Endometrial microvascular endothelial cells (primary cell): ENCODE measurements around the gene HDAC9. TPM values are rescaled to one million over a fixed set of nuclear protein-coding genes. Genes with fewer than 3 reads are reported as not detected.

ENCODE experiments used
- in situ Hi-C: cut with HindIII; loops from 2 replicates; pipeline ENCODE4 v1.10.0; 2017; ENCODE audit warnings: low sequenced_read_pairs, low pct_unique_long_range_greater_than_20kb; ENCODE audit errors: inconsistent ontology term
- total RNA-seq: library from RNA; depleted of rRNA; stranded (reverse); fragments of >200 nt; gene quantifications from one replicate; pipeline ENCODE4 v1.2.3, GENCODE V29; 2015; ENCODE audit errors: inconsistent ontology term

HDAC9 gene
- total RNA-seq, 1 donor from 2014 or later = 6.3 TPM

GRCh38 chr7:18889436-18889835, 393.9 kb downstream of the HDAC9 start:
- in situ Hi-C loops = no loop called here

DNA sequence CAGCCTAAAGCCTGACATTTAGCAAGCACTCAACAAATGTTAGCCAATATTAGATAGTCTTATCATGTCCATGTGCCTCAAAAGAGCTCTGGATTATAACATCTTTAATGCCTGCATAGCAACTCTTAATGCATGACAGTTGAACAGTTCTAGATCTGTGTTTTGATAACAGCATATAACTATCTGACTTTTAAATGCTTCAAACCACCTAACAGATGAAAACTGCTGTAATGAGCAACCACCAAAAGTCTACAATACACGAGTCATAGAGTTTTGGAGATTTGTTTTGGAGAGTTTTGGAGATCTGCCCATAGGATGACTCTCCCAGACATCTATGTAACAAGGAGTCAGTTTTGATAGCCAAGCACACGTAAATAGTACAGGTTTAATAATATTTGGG, 394.6 kb downstream of the HDAC9 start:
- in situ Hi-C loops = no loop called here

DNA sequence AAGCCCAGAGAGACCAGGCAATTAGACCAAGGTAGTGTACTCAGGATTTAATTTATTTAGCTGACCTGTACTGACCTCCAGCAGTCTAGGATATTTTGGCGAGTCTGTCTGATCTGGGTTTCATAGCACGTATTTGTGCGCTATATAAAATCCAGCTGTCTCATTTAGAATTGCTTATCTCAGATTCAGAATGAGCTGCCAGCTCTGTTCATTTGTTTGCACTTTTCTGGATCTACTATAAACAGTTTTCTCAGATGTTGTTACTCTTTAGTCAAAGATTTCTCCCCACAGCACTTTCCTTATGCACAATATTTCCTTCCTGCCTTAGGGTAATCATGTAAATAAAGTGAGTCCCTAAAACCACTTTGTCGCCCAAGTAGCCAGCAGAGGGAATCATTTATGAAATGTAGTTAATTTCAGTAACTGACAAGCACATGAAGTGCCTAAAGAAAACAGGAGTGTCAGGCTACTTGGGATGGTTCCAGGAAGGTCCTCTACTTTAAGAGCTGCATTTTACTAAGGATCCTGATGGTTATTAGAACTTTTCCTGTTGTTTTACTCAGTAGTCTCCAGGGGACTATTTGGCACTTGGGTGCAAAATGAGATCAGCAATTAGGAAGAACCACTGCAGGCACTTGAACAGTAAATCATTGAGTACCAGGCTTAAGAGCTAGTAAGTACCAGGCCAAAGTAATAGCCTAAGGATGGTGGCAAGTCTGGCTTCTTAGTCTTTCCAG, 395.5 kb downstream of the HDAC9 start:
- in situ Hi-C loops = no loop called here

GRCh38 chr7:18893156-18893555, 397.6 kb downstream of the HDAC9 start:
- in situ Hi-C loops = no loop called here

GRCh38 chr7:18894155-18894554, 398.6 kb downstream of the HDAC9 start:
- in situ Hi-C loops = no loop called here

DNA sequence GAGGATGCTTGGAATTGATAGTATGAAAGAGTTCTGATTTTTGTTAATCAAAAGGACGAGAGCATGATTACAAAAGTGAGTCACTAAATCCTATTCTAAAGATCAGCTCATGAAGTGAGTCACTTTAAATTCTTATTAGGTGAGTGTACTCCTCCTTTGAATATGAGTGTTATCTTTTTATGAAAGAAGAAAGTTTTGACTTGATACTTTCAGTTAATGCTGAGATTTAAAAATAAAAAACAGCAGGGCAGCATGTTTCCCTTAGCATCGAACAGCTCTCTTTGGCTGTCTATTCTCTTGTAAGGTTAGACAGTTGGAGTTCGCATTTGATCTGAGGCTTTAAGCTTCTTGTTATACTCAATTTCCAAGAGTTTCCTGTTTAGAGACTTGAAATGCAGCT, 399.9 kb downstream of the HDAC9 start:
- in situ Hi-C loops = no loop called here

DNA sequence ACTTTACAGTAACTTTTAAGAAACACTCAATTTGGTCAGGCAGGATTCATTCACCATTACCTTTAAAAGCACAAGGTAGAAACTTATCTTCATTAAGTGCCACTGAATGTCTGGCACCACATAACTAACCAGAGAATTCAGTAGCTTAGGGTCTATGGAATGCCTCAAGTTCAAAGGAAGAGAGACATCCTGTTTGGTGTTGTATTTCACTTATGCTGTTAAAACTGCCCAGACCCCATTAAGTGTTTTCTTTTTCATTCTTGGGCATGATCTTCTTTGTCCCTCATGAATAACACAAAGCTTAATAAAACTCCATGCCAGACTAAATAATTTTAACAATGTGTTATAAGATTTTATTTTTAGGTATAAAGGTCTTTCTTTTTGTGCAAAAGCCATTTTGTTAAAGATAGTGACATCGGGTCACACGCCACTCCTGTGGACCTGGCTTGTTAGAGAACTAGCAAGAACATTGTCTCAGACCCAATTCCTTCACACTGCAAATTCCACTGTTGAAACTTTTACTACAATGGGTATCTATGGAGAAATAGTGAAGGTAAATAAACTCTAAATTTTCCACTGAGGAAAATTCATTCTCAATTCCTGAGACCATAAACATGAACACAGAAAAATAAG, 400.9 kb downstream of the HDAC9 start:
- in situ Hi-C loops = no loop called here

- in situ Hi-C loops = no loop called here
Observed at GRCh38 chr7:18900236-18900635, 404.7 kb downstream of the HDAC9 start.

GRCh38 chr7:18900803-18901202, 405.3 kb downstream of the HDAC9 start:
- in situ Hi-C loops = no loop called here

DNA sequence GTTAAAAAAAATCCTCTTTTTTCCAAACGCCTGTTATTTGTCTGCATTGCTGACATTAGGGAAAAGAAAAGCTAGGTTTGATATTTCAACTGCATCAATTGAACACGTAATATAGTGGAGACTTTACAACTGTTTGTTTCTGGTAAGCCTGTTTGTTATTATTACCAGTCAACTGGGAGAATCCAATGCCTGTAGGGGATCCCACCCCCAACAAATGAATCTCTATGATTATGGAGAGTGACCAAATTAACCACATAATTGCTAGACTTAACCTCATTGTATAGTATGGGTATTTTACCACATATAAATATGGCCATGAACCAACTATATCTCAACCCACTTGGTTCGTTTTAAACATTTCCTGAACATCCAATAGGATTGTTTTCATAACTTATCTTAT, 405.8 kb downstream of the HDAC9 start:
- in situ Hi-C loops = no loop called here

GRCh38 chr7:18901982-18902421, 406.5 kb downstream of the HDAC9 start:
- in situ Hi-C loops = no loop called here

DNA sequence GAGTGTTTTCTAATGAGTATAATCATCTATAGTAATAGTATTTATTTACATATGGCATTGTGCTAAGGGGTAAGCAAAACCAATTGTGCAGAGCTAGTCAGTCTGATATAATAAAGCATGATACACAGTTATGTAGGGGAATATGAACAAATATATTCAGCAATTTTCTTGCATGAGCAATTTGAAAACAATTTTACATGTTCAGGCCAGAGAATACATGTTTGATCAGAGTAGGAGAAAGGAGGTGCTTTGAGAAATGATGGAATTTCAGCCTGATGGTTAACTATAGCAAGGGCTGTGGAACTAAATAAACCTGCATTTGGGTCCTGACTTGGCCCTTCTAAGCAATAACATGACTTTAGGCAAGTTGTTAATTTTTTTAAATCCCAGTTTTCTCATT, 407.3 kb downstream of the HDAC9 start:
- in situ Hi-C loops = no loop called here

DNA sequence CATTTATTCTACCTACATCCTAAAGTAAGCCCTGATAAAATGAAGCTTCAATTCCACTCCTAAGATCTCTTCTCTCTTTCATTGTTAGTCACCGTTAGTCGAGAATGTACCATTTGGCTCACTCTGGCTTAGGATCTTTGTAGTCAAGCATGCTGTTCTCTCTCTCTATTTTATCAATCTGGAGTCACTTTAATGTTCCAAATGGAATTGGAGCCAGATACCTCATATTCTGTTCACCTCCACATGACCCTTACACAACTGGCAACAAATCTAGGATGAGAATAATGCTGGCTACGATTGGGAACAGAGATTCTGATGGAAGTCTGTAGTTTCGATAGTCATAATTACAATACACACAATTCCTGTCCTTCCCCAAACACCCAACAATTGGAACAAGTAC, 408.1 kb downstream of the HDAC9 start:
- in situ Hi-C loops = no loop called here

GRCh38 chr7:18905316-18905943, 409.9 kb downstream of the HDAC9 start:
- in situ Hi-C loops = no loop called here

GRCh38 chr7:18906901-18907300, 411.4 kb downstream of the HDAC9 start:
- in situ Hi-C loops = no loop called here

- in situ Hi-C loops = no loop called here
Observed at GRCh38 chr7:18913106-18913505, 417.6 kb downstream of the HDAC9 start.

DNA sequence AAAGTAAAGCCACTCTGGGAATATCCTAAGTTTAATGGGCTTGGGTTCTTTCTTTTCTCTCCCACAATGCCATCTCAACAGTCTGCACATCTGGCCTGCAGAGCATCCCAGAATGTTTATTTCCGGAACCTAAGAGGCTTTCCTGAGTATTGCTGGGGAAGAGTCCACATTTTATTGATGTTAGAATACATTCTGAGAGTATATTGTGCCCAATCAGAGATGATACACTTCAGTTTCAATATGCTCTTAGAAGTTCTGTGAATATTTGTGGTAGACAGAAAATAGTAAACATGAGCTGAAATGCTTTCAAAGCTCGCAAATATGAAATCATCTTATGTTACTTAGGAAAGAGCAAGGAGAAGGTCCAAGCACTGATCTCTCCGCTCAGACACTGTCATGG, 421.3 kb downstream of the HDAC9 start:
- in situ Hi-C loops = no loop called here

GRCh38 chr7:18927134-18927533, 431.6 kb downstream of the HDAC9 start:
- in situ Hi-C loops = no loop called here

DNA sequence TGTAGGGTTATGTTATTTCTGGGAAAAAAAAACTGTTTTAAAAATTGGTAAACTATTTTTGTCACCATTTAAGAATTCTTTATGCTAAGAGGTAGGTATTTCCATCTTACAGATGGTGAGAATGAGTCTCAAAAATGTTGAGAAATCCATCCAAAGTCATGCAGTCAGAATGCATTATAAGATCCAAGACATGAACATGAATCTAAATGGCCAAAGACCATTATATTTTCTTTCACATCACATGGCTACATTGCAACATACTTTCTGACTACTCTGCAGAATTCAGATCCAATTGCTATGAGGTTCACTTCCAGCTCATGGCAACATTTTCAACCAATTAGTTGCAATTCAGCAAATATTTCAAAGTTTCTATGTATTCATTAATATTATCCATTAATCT, 440.7 kb downstream of the HDAC9 start:
- in situ Hi-C loops = no loop called here
